ENCODE data around the gene CLCA1.

Gene CLCA1

GRCh38 chr1:86538775-86539174 is 70.0 kb downstream of the CLCA1 start:
- DNase-seq = no peak
- intact Hi-C loops (cut with DNase I) = no loop called here

DNA sequence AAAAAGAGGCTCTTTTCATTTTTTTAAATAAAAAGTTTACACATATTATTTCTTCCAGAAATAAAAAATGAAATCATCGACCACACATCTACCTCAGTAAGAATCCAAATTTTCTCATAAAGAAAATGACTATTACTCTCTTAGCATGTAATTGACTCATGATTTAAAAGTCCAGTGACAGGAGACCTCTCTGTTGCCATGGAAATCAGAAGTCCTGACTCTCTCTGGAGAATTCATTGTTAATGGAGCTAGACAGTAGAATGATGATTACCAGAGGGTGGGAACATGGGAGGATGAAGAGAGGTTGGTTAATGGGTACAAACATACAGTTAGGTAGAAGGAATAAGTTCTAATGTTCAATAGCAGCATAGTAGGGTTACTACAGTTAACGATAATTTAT is 73.1 kb downstream of the CLCA1 start:
- no peak for DNase-seq
- intact Hi-C loops (cut with DNase I) = no loop called here

GRCh38 chr1:86542631-86543030 is 73.9 kb downstream of the CLCA1 start:
- DNase-seq = no peak
- intact Hi-C loops (cut with DNase I) = no loop called here

GRCh38 chr1:86546787-86547221 is 78.1 kb downstream of the CLCA1 start, which contains the start of gene CLCA4:
CLCA4 (plus strand) TSS chr1:86547078; CDS start chr1:86547120, 42 bp downstream.
- intact Hi-C loops (cut with DNase I) = no loop called here

GRCh38 chr1:86548839-86549238 is 80.1 kb downstream of the CLCA1 start:
- DNase-seq = no peak
- intact Hi-C loops (cut with DNase I) = no loop called here

More at GRCh38 chr1:86546787-86547221, 78.1 kb downstream of the CLCA1 start, which contains the start of gene CLCA4:
- DNase-seq = no peak

Measured in posterior cingulate gyrus (tissue), 11 donors.